Measurements from ENCODE around the gene PCNP.
"Not testable (repeated sequence)": the region's sequence is repeated elsewhere in the genome, so short reads cannot be mapped to it uniquely, and the experiment has no call there.

DNA sequence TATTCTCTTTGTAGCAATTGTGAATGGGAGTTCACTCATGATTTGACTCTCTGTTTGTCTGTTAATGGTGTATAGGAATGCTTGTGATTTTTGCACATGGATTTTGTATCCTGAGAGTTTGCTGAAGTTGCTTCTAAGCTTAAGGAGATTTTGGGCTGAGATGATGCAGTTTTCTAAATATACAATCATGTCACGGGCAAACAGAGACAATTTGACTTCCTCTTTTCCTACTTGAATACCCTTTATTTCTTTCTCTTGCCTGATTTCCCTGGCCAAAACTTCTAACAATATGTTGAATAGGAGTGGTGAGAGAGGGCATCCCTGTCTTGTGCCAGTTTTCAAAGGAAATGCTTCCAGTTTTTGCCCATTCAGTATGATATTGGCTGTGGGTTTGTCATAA, 37.0 kb upstream of the PCNP start:
- TF ChIP-seq, protein P1, sequence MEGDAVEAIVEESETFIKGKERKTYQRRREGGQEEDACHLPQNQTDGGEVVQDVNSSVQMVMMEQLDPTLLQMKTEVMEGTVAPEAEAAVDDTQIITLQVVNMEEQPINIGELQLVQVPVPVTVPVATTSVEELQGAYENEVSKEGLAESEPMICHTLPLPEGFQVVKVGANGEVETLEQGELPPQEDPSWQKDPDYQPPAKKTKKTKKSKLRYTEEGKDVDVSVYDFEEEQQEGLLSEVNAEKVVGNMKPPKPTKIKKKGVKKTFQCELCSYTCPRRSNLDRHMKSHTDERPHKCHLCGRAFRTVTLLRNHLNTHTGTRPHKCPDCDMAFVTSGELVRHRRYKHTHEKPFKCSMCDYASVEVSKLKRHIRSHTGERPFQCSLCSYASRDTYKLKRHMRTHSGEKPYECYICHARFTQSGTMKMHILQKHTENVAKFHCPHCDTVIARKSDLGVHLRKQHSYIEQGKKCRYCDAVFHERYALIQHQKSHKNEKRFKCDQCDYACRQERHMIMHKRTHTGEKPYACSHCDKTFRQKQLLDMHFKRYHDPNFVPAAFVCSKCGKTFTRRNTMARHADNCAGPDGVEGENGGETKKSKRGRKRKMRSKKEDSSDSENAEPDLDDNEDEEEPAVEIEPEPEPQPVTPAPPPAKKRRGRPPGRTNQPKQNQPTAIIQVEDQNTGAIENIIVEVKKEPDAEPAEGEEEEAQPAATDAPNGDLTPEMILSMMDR (IDR thresholded peaks at IDR 0.05), result not testable (repeated sequence)
- TF ChIP-seq POLR2A, POLR2AphosphoS5 (IDR thresholded peaks at IDR 0.05): not testable (repeated sequence)
